HG03558 (cell line): ENCODE data around the gene NOS1AP.

Experiments
- ATAC-seq: cut with Tn5 transposase; IDR thresholded peaks from one replicate; pipeline ENCODE4 v1.9.1; 2021; ENCODE audit warnings: moderate number of reproducible peaks; ENCODE audit not compliant: unreplicated experiment; ENCODE audit errors: extremely low read depth

NOS1AP gene

DNA sequence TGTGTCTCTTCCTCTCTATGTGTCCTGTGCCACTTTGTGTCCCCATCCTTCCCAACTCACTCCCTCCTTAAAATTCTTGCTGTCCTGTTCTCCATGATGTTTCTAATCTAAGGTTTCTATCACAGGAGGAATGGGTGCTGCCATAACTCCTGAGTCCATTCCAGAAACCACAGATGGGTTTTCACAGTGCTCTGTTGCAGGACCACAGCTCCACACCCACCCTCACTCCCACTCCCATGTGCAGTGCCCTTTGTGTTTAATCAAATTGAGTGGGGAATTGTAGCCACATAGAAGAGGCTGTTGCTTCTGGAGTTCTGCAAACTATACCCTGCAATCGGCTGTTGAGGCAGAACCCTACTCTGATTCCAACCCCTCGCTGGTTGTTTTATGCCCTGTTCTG lies 165.1 kb downstream of the NOS1AP start:
- no peak for ATAC-seq

DNA sequence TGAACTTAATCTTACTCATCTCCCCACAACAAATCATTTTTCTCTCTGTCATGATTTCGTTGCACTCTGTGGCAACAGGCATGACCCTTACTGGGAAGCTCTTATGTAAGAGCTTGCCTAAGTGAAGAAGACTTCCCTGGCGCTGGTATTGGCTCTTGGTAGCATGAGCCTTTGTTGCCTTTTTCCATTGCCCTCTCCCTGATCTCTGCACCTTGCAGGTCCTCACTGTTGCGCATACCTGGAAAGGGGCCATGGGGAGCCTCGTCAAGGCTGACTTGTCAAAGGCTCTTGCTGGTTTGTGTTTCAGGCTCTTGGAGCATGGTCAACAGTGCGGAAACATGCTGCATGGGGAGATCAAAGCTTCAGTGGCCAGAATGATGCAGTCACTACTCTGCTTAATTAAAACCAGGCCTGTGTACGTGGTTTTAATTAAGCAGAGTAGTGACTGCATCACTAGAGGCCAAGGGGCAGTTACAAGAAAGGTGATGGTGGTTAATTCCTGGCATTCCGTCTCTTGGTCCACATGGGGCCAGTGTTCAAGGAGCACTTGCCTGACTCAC lies 165.8 kb downstream of the NOS1AP start:
- no peak for ATAC-seq

DNA sequence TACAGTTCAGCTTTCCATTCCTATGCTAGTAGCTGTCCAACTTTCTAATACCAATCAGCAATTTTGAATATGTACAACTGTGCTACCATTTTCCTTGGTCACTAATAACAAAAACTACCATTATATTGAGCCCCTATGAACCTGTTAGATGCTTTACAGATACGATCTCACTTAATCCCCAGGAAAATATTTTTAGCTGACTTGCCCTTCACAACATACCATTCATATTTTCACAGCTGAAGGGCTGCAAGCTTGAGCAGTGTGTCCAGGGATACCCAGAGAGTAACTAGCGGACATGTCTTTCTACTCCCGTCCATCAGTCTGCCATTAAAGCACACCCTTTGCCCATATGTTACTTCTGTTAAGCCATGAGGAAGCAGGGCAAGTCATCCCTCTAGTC lies 166.7 kb downstream of the NOS1AP start:
- no peak for ATAC-seq

- ATAC-seq: no peak
These were observed 167.1 kb downstream of the NOS1AP start for GRCh38 chr1:162236618-162237017.

DNA sequence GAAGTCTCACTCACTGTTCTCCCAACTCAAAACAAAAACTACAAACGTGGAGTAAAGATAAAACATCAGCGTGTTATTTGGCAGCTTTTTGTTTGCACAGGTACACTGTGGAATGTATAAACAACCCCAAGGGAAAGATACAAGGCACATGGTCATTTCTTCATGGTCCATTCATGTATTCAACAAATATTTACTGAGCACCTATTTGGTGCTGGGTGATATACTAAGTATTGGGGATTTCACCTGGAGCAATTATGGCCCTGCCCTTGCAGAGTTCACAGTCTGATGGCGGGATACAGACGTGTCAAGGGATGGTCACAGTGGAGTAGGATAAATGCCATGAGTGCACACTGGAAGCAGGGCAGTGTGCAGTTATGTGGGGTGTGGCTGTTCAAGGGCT lies 171.1 kb downstream of the NOS1AP start:
- ATAC-seq: no peak

- ATAC-seq: no peak
These were observed 173.3 kb downstream of the NOS1AP start for GRCh38 chr1:162242804-162243203.

DNA sequence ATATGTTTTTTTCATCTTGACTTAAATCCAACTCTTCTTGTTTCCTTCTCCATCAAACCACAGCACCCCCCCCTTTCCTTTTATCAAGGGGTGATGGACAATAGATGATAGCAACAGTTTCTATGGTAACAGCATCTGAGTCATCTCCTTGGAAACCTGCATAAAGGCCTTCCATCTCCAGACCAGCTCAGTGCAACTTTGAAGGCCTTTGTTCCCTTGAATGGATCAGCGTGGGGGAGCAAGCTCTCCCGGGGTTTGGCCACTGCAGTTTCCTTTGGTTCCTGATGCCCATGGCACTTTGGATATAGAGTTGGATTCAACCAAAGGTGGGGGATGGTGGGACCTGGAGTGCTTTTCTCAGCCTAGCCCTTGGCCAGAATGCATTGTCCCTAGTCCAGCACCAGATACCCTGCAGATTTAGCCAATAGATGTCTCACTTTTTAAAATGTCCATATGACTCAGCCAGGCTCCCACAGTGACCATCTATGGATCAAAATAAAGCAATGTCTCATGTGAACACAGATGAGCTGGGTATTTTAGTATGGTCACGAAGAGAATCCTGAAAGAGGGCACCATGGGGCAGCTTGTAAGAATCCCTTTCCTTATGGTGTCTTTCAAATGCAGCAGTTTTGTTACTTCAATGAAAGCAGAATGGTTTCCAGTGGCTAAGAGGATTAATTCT lies 179.5 kb downstream of the NOS1AP start:
- ATAC-seq: no peak

- no peak for ATAC-seq
These were observed 180.7 kb downstream of the NOS1AP start for GRCh38 chr1:162250004-162250730.

DNA sequence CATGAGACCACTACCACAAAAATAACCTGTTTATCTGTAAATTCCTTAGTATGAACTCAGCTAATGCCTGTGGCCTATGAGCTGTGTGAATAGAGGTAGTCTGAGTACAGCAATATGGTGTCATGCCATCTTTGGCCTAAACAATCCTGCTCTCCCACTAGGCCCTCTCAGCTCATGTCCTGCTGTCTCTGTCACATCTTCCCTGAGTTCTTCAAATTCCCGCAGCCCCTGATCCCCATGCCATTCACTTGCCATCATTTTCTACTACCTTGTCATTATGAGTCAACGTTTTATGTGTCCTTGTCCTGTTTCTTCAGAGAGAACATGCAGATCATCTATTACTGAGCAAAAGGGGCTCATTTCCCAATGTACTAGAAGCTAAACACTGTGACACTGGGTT lies 181.6 kb downstream of the NOS1AP start:
- ATAC-seq: no peak

DNA sequence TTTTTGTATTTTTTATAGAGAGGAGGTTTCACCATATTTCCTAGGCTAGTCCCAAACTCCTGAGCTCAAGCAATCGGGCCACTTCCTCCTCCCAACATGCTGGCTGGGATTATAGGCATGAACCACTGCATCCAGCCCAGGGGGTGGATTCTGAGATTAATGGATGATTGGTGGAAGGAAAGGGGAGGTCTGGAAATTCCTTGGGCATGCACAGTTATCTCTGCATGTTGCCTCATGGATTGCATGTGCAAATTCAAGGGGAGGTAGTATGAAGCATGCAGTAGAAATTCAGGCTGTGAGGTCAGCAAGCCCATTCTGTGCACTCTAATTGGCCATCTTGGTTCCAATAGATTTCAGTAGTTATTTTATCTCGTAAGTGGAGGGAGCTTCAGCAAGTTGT lies 182.7 kb downstream of the NOS1AP start:
- ATAC-seq: no peak

DNA sequence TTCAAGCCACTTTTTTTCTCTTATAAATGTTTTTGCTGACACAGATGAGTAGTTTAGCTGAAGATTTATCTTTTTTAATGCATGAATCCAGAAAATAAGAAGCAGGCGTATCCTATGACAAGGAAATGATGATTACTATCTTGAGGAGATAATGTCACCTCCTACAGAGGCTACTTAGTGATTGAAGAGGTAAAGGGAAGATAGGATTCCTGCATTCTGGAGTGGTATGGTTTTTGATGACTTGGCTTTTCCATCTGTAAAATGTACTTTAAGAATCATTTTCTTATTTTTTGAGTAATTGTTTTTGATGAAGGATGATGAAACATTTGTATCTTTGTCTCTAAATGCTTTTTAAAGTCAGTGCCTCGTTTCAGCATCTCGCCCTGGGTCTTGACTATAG lies 184.3 kb downstream of the NOS1AP start:
- ATAC-seq: no peak

GRCh38 chr1:162256287-162256686 lies 186.8 kb downstream of the NOS1AP start:
- no peak for ATAC-seq

DNA sequence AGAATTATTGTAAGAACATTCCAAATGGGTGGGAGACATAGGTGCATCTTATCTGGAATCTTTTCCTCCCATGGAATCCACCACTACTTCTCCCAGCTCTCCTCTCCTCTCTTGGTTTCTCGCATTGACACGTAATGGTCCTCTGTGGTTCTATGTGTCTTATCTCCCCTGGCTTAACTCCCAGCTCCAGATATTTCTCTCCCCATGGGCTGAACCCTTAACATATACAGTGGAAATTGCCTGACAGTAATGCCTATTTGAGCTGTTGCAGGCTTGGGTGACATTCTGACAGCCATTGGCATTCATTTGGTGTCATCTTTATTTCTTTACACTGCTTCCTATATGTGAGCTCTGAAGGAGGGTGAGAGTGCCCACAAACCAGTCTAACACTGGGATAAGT lies 188.9 kb downstream of the NOS1AP start:
- no peak for ATAC-seq

DNA sequence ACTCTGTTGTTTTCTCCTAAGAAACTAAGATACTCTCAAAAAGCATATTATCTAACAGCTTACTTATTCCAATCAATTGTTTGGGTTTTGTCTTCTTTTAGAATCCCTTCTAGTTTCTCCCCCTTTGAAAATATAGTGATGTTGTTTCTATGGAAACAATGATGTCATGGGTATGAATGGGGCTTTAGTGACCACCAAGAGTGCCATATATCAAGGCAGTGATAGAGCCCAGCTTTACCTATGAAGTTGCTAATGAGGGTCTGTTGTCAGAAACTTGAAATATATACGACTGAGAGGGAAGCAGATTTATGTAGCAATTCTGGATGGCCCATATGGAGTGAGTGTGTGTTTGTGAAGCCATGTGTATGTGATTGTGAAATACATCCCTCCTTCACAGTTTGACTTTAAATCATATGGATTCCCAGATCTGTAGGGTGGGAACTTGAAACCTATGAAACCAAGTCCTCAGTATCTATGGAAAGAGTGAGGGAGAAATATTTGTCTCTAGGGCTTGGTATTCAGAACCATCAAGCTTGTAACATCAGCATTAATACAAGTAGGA lies 190.5 kb downstream of the NOS1AP start:
- no peak for ATAC-seq

DNA sequence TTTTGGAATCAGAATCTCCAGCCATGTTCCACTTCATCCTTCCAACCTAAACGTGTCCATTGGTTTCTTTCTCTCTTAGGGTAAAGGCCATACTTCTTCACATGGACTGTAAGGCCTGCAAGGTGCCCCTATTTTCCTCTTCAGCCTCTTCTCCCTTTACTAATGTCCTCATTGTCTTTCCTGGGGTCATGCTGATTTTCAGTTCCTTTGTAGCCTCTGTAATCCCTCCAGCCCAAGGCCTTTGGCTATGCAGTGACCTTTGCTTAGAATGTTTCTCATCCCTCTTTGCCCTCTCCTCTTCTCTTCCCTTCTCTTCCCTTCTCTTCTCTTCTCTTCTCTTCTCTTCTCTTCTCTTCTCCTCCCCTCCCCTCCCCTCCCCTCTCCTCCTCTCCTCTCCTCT lies 194.6 kb downstream of the NOS1AP start:
- no peak for ATAC-seq

DNA sequence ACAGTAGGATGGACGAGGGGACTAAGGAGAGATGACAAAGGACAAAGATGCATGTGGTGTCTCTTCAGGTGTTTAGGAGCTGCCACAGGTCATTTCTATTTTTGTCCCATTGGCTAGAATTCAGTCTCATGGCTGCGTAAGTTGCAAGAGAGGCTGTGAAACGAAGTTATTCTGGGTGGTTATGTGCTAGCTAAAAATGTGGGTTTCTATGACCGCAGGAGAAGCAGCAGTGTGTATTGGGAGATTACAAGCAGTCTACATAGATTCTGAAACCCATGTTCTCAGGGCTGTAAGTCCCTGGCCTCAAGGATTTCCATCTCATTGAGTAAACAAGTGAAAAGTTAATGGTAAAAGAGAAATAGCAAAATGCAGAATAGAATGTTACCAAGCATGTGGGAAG lies 196.5 kb downstream of the NOS1AP start:
- ATAC-seq: no peak

DNA sequence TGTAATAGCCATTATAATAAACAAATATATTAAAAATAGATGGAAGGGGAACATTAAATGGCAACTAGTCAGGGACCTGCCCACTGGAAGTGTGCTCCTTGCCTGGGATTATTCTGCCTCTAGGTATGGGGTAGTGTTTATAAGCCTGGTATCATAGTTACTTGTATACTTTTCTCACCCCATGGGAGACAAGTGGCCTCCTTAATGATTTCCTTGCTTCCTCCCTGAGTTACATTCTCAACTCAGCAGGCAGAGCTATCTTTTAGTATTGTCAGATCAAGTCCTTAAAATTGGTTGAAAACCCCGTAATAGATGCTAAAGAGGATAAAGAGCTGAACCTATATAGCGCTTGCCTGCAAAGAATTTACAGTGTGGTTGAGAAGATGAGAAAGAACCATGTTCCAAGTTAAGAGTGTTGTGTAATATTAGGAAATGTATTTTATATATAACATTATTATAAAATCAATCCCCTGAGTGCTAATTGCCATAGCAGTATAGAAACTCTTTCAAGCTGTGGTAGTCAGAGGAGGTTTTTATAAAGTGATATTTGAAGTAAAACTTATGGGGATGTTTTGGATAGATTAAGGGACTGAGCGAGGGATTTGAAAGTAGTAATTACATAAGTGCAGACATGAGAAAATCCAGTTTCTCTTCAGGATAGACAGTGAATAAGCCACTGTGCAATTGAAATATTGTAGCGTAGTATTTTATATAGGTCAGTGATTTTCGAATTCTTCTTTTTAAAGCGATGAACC lies 200.7 kb downstream of the NOS1AP start:
- no peak for ATAC-seq

- no peak for ATAC-seq
These were observed 202.5 kb downstream of the NOS1AP start for GRCh38 chr1:162271972-162272371.

GRCh38 chr1:162272419-162272818 lies 202.9 kb downstream of the NOS1AP start:
- no peak for ATAC-seq

- no peak for ATAC-seq
These were observed 206.2 kb downstream of the NOS1AP start for GRCh38 chr1:162275622-162276175.
